CD4-positive, alpha-beta T cell treated with Interleukin-17A for 4 hours (primary cell): Measurements from ENCODE around the gene ADAM12.
"Not testable (repeated sequence)": the region's sequence is repeated elsewhere in the genome, so short reads cannot be mapped to it uniquely, and the experiment has no call there.

Experiments
- DNase-seq: peaks from one replicate; pipeline ENCODE4 v3.0.0-alpha.2; 2020; ENCODE audit warnings: mixed read lengths

The ADAM12 gene

GRCh38 chr10:126402721-126403695 lies 14.7 kb upstream of the ADAM12 start:
- DNase-seq: no peak

- no peak for DNase-seq
Observed at GRCh38 chr10:126400641-126401040, 12.4 kb upstream of the ADAM12 start.

GRCh38 chr10:126398924-126399323 lies 10.6 kb upstream of the ADAM12 start:
- no peak for DNase-seq

- DNase-seq: no peak
Observed at GRCh38 chr10:126398383-126398743, 10.1 kb upstream of the ADAM12 start.

GRCh38 chr10:126397640-126398382 lies 9.5 kb upstream of the ADAM12 start:
- DNase-seq: no peak

GRCh38 chr10:126397156-126397555 lies 8.9 kb upstream of the ADAM12 start:
- no peak for DNase-seq

GRCh38 chr10:126394948-126395347 lies 6.7 kb upstream of the ADAM12 start:
- DNase-seq: no peak

- no peak for DNase-seq
Observed at GRCh38 chr10:126393076-126393475, 4.8 kb upstream of the ADAM12 start.

- no peak for DNase-seq
Observed at GRCh38 chr10:126392469-126392868, 4.2 kb upstream of the ADAM12 start.

- DNase-seq: no peak
Observed at GRCh38 chr10:126392068-126392467, 3.8 kb upstream of the ADAM12 start.

- no peak for DNase-seq
Observed at GRCh38 chr10:126391192-126391885, 3.1 kb upstream of the ADAM12 start.

- no peak for DNase-seq
Observed at GRCh38 chr10:126390324-126390723, 2.0 kb upstream of the ADAM12 start.

GRCh38 chr10:126387041-126387921 lies 996 bp downstream of the ADAM12 start:
- peak; percentile 47 for DNase-seq

- DNase-seq: no peak
Observed at GRCh38 chr10:126384269-126384873, 3.9 kb downstream of the ADAM12 start.

GRCh38 chr10:126380352-126381076 lies 7.8 kb downstream of the ADAM12 start:
- no peak for DNase-seq

GRCh38 chr10:126379166-126379565 lies 9.1 kb downstream of the ADAM12 start:
- DNase-seq: not testable (repeated sequence)

- no peak for DNase-seq
Observed at GRCh38 chr10:126376956-126377355, 11.3 kb downstream of the ADAM12 start.

GRCh38 chr10:126375926-126376554 lies 12.2 kb downstream of the ADAM12 start:
- DNase-seq: no peak

GRCh38 chr10:126375299-126375698 lies 13.0 kb downstream of the ADAM12 start:
- no peak for DNase-seq

GRCh38 chr10:126374435-126374834 lies 13.8 kb downstream of the ADAM12 start:
- DNase-seq: no peak

- no peak for DNase-seq
Observed at GRCh38 chr10:126373972-126374371, 14.3 kb downstream of the ADAM12 start.
